Stimulated activated CD4-positive, alpha-beta T cell treated with anti-CD3 and anti-CD28 coated beads, Interleukin-12 subunit alpha, Interleukin-12 subunit beta, amount 100 ng/mL, for 24 hours (primary cell): Measurements from ENCODE around the gene WNT11.

Source experiments
- DNase-seq, 2 experiments: peaks; one replicate each; pipeline ENCODE4 v3.0.0-alpha.2; 2020; ENCODE audit warnings: low read depth in 2 of 2

The WNT11 gene

DNA sequence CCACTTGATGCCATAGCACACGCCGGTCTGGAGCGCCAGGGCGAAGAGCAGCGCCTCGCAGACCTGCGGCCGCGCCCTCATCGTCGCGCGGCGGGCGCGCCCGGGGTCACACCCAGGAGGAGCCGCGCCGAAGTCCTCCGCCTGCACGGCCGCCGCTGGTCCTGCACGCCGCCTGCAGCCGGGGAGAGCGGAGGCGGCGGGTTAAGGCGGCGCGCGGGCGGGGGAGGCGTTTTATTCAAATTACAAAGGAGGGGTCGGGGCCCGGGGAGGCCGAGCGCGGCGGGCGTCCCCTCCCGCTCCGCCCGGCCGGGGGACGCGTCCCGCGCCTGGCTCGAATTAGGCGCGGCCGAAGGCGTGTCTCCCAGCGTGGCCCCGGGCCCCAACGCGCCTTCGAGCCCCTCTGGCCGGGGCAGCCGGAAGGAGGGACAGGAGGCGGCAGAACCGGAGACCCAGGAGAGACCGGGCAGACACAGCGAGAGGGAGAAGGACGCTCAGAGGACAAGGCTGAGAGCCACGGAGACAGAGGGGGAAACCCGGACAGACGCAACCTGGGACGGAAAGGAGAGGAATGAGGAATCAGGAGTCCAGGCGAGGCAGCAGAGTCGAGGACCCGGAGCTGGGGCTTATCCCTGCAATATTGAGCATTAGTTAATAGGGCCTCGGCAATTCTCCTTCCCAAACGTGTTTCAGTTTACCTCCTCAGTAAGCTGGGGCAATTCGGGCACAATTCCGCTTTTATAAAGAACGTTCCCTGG, at the start of gene WNT11:
Gene WNT11 (minus strand): TSS at position 176 of the 755 bp plus-strand sequence. CDS start 95 bp downstream, at position 81.
- no peak for DNase-seq

DNA sequence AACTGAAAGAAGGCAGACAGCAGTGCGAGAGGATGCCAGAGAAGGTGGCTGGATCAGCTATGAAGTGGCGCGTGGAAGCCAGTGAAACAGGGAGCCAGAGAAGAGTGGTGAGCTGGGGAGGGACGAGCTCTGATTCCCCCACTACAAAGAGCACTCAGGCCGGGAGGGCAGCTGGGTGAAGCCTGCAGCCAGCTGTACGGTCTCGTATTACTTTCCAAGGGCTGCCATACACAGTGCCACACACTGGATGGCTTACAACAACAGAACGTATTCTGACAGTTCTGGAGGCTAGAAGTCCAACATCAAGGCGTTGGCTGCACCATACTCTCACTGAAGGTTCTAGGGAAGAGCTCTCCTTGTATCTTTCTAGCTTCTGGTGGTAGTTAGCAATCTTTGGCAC, 47.1 kb upstream of the WNT11 start:
- DNase-seq: no peak

DNA sequence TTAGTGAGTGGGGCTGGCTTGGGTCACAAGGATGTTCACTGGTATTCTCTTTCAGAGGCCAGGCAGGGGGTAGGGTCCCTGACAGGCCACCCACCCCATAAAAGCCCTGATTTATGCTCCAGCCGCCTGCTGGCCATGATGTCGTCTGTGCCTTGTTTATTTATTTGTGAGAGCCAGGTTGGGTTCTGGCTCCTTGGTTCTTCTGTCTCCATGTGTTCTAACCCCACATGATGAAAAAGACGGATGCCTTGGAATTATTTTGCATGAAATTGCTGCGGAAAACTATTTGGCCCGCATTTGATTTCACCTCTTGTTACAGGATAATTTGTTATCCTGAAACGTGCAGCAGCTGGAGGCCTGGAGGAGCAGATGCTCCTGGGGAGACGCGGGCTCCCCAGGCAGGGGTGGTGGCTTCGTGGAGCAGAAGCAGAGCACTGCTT, 46.3 kb upstream of the WNT11 start:
- DNase-seq: no peak

DNA sequence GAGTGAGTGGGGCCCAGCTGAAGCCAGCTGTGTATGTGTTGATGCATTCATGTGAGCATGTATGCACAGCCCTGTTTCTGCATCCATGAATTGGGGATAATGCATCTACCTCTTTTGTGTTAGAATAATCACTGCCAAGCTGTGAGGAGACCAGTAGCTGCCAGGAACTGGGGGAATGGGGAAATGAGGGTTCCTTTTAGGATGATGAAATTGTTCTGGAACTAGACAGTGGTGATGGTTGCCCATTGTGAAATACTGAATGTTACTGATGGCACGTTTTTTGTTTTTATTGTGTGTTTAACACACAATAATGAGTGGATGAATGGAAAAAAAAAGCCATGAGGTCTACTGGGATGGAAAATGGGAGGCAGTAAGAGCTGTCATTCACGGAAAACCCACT, 45.3 kb upstream of the WNT11 start:
- DNase-seq: no peak

DNA sequence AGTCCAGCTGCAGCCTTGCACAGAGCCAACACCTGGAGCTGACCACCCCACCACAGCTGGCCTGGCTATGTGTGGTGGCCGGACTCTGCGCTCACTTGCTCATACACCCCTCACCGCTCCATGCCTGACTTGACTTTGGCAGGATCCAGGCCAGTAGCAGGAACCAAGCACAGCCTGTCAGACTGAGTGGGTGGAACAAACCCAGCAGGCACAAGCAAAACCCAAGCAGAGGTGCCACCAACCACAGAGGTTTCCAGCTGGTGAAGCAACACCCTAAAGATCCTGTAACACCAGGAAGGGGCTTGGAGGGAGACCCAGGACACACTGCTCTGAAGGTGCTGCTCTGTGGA, 44.9 kb upstream of the WNT11 start:
- no peak for DNase-seq

DNA sequence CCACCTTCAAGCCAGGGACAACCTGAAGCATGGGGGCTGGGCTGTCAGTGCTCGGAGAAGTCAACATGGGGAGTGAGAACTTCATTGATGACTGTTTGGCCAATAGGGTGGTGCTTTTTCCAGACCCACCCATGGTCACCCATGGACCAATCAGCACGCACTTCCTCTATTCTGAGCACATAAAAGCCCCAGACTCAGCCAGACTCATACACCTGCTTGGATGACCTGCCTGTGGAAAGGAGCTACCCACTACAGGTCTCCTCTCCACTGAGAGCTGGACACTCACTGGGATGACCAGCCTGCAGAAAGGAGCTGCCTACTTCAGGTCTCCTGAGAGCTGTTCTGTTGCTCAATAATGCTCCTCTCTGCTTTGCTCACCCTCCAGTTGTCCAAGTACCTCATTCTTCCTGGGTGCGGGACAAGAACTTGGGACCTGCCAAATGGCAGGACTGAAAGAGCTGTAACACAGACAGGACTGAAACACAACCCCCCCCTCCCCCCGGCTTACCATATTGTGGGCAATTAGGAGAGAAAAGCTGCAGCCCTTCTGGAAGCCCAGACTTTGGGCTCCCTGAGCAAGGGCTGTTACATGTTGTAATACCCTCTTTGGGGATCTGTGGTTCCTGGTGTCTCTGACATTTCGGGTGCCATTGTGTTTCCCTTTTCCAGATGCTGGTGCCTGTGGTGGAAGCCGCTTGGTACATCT, 44.4 kb upstream of the WNT11 start:
- DNase-seq: no peak

DNA sequence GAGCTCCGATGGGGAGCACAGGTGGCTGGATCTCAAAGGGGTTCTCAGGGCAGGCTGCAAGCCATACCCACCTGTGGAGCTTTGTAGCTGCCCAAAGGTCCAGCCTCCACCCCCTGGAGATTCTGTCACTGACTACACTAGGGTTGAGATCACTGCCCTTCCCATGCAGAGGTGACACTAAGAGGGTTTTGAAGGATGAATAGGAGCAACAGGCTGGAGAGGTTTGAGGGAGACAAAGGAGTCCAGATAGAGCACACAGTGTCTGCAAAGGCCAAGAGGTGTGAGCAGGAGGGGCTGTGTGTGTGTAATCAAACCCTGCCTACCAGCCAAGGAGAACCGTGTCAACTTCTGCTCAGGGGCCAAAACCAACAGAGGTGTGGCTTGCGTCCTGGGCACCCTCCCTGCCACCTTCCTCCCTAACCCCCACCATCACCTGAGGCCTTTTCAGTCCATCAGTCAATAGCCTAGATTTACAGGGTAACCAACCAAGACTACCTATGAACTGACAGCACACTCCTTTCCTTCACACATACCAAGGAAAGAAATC, 43.0 kb upstream of the WNT11 start:
- DNase-seq: no peak

DNA sequence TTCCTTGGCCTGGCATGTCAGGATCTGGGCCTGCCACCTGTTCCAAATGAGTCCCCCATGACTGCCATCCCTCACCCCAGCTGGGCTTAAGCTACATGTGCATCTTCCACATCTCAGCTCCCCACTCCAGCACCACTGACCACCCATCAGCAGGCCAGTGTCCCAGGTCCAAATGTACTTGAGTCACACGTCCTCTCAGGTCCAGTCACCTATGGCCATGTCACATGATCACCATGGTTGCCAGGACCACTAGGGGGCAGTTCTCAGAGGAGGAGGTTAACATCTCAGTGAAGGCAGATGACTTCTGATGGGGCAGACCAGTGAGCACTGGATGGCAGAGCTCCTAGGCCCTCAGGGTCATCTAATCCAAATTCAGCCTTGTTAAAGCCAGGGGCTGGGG, 41.9 kb upstream of the WNT11 start:
- no peak for DNase-seq

DNA sequence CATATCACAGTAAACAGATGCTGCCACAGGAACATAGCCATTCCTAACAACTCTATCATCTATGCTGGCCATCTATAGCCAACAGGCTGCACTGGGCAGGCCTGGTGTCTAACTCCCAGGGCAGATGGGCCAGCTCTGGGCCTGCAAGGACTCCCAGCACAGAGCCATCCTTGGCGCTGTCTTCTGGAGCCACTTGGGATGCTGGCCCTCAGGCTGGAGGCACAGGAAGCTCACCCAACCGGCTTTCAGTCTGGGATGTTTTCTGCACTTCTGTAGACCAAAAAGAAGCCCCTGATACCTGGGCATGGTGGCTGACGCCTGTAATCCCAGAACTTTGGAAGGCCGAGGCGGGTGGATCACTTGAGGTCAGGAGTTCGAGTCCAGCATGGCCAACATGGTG, 40.8 kb upstream of the WNT11 start:
- DNase-seq: no peak

DNA sequence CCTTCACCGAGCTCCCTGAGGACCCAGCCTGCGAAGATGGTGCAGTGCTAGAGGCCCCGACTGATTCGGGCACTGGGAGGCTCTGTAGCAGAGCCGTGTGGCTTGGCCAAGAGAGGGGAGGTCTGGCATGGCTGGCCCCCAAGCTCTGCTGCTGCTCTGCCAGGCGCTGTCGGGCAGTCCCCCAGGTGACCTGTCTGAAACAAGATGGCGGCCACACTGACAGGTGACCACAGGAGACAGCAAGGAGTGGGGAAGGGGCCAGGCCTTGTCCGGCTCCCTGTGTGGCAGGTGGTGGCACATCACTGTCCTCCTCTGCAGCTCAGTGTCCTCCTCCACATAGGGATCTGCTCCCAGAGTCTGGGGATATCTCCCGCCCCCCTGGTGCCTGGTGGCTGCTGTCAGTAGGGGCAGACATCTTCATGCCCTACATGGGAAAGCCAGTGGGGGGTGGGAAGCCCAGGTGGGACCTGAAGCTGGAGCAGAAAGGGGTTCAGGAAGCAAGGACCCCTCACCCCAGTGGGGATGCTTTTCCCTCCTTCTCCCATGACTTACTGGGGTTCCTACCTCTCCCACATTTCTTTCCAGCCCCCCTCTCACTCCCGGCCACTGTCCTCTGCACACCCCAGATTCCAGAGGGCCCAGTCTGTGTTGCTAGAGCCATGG, 40.1 kb upstream of the WNT11 start:
- no peak for DNase-seq

DNA sequence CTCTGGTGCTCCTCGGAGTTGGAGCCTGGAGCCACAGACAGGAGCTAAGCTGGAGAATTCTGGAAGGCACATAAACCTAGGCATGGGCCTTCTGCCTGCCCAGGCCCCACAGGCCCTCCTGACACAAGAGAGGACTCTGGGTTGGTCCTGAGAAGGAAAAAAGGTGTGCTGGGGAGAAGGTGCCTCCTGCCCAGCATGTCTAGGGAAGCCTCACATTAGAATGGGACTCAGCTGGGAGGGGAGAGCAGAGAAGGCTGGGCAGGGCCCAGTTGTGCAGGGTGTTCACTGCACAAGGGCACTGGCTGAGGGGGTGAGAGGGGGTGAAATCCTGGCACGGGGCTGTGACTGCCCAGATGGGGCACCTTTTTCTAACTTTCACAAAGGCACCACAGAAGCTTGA, 39.4 kb upstream of the WNT11 start:
- DNase-seq: no peak

DNA sequence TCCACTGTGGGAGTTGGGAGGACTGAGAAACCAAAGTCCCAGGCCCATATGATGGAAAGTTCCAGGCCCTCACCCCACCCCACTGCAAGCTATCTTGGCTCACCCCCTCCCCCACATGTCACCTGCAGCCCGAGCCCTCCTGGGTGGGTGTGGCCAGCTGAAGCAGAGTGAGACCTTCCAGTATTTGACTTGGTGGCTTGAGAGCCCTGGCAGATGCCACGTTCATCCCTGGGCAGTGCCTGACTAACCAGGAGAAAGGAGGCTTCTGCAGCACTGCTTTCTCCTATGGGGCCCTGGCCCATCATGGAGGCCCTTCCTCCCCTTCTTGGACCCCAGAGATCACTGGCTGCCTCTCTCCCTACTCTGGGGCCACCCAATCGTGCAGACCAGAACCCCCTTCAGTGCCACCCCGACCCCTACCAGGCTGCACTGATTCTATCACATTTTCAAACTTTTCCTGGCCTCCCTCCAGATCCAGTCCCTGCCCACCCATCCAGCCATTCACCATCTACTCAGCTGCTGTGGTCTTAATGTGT, 38.1 kb upstream of the WNT11 start:
- DNase-seq: no peak

DNA sequence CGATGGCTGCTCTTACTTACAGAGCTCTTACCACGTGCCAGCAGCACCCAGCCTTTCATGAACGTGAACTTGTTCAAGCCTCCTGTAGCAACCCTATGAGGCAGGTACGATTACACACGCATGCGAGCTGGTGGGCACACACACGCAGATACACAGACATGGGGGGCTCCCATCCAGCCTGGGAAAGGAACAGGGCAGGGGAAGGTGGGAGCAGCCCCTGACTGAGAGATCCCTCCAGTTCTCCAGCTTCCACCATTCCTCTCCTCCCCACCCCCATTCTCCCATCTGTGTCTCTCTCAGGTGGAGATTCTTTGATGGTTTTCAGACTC, 37.6 kb upstream of the WNT11 start:
- no peak for DNase-seq

DNA sequence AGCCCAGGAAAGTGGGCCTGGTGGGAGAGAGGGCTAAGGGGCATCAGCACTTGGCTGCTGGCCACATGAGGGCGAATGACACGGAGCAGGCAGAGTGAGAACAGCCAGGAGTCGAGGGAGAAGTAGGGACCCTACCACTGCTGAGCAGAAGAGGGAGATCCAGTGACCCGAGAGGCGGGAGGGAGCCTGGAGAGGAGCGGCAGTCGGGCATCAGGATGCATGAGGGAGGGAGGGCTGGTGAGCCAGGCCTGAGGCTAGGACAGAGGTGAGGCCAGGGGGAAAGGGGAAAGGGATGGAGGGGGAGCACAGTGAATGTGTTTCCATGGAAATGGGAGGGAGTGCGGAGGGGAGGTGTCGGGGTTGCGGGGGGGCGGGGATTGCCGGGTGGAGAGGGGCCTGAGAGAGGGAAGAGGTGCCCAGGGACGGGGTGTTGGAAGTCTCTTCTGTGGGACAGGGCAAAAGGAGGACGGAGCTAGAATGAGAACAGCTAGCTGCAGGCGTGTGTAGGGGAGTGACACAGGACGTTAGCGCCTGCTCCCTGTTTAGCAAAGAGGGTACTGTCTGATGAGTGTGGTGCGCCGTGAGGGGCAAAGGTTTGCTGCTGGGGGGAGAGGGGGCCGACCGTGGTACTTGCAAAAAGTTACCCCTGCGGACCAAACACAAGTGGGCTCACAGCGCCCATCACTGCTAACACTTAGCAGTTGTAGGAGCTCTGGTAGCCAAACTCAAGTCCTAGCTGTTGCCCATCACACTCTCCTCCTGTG, 37.1 kb upstream of the WNT11 start:
- DNase-seq: no peak

DNA sequence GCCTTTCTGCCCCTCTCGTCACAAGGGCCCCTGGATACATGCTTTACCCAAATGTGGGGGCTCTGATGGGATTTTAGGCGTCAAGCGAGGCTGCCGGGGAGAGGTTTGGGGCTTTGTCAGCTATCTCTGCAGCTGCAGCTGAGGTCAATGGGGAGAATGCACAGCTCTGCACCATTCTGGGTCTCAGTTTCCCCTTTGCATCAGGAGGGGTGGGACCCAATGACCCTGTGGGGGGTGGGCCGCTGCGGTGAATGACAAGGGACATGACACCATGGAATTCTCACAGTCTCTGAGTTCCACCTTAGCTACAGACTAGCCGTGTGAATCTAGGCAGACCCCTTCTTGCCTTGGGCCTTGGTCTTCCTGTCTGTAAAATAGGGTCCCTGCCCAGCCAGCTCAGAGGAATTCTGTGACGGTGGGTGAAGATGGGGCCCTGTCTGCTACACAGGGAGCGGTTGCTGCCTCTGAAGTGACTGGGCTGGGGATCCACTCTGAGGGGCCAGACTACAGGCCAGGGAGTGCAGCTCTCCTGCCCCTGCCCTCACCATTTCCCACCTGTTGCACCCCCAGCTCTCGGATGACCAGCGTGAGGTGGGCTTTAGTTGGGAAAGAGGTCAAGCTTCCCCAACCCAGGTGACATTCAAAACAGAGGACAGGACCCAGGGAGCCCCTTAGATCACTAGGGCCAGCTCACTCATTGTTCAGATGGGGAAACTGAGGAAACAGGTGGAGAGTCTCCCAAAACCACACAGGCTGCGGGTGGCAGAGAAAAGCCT, 35.9 kb upstream of the WNT11 start:
- no peak for DNase-seq

DNA sequence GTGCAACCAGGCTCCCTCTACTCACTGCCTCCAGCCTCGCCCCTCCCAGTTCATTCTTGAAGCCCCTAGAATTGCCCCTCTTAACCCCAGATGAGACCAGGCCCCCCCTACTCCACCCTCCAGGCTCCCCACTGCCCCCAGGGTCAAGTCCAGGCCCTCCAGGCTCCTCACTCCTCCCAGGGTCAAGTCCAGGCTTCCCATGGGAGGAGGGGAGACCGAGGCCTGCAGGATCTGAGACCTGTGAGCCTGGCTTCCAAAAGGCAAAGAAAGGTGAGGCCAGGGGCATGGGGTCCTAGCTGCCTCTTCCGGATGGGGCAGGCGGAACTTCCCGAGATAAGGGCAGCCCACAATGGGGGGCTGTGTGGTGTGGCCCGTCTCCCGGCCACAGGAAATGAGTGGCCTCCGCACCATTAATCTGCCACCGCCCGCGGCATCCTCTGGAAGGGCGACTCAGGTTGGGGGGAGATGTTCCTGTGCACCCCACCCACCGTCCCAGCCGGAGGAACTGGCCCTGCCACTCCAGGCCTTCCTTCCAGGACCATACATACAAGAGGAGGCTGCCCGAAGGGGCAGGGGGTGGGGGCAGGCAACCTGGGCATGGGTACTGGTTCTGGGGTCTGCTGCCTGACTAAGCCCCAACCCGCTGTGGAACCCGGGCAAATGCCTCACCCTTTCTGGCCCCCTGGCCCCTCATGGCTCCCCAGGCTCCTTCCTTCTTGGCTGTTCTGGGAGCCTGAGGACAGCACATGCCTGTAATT, 35.1 kb upstream of the WNT11 start:
- no peak for DNase-seq

DNA sequence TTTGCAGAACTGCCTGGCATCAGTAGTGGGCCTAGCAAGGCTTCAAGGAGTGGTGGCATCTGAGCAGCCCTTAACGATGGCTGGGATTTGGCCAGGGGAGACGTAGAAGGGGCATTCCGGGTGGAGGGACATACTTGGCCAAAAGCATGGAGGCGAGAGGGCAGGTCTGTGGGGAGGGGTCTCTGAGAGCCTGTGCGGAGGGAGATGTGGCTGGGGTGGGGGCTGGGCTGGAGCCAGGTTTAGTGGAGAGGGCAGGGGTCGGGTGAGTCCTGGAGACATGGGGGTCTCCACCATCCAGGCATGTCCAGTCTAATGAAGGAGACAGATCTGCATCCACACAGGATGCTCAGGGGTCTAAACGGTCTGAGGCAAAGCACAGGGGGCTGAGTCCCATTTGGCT, 34.4 kb upstream of the WNT11 start:
- no peak for DNase-seq

DNA sequence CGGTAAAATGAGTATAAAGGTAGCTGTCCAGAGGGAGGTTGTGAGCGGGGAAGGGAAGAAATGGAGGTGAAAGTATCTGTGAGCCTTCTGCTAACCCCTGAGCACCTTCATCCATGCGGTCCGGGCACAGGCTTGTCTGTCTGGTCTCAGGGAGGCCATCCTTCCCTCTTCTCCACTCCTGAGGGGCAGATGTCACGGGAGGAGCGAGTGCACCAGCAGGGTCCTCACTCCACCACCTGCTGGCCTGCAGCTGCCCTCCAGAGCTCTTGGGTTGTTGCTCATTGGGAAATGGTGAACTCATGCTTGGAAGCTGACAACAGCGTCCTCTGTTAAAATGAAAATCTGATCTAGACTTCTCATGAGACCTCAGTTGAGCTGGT, 33.8 kb upstream of the WNT11 start:
- no peak for DNase-seq

DNA sequence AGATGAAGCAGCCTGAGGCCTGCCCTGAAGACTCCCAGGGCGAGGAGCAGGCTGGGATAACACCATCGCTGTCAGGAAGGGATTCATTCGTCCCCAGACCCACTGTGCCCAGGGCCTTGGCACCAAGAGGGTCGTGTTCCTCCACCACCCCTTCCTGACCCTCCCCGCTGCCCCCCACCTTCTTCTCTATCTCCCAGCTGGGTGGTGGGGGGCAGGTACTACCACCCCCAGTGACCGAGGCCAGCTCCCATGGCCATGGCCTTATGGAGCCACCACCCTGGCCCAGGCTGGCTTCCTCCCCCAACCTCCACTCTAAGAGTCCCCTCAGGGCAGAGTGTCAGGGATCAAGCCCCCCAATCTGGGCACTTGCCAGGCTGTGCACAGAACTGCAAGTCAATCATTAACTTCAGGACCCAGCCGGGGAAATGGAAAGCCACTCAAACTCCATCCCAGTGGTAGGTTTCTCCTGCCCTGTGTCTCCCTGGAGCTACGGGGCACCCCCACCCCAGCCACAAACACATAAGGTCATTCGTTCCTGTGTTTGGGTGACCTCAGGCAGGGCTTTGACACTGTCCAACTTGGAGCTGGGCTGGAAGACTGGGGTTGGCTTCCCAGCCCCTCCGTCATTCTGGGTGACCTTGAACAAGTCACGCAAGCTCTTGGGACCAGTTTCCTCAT, 33.3 kb upstream of the WNT11 start:
- no peak for DNase-seq

DNA sequence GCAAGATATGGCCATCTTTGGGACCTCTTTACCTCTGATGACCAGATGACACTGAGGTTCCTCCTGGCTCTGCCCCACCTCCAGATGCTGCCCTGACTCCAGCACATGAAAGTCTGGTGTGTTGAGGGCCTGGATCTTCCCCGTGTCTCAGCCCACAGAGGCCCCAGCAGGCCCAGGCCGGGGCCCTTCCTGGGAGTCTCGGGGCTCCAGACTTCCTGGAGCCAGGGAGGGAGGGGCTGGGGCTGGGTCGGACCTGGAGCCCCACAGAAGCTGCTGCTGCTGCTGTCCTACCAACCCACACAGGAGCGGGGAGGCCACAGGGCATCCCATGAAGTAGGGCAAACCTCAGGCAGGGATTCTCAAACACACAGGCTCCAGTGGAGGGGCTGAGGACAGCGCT, 32.2 kb upstream of the WNT11 start:
- DNase-seq: no peak
